H1 (cell line): ENCODE measurements around the gene SNAPIN. TPM values are rescaled to one million over a fixed set of nuclear protein-coding genes. Genes with fewer than 3 reads are reported as not detected.

Experiments
- CTCF ChIA-PET: fragments of 300-600 bp; sonication (Branson Sonifier 250); formaldehyde crosslinking; loops from one replicate; lab custom pipeline; 2021; ENCODE audit not compliant: partially characterized antibody; lab: Charles Lee
- POLR2A ChIA-PET: fragments of 300-600 bp; sonication (Branson Sonifier 250); formaldehyde crosslinking; loops from one replicate; lab custom pipeline; 2021; ENCODE audit warnings: inconsistent platforms; ENCODE audit not compliant: partially characterized antibody; lab: Charles Lee
- DNase-seq, 2 experiments: peaks; one replicate each; pipeline versions ENCODE4 v3.0.0 to v3.0.0-alpha.2; 2010 to 2022; ENCODE audit warnings: low spot score in 2 of 2, low read depth in 1 of 2, mixed read lengths in 1 of 2
- FAIRE-seq: peaks from 2 replicates; lab custom pipeline; 2011; peaks lifted over from hg19 to GRCh38; lab: Jason Lieb, UNC
- H2AFZ ChIP-seq: 2 replicates; pipeline ENCODE4 v1.8.1; 2012; ENCODE audit warnings: low read length, inconsistent platforms
- H2AK5ac ChIP-seq: 2 replicates; pipeline ENCODE4 v1.6.1; 2013; ENCODE audit warnings: low read depth, low read length
- H2BK120ac ChIP-seq: replicated peaks from 2 replicates; pipeline ENCODE3; 2013; ENCODE audit warnings: low read depth, low read length, inconsistent platforms
- H2BK12ac ChIP-seq: 2 replicates; pipeline ENCODE4 v1.6.1; 2013; ENCODE audit warnings: low read depth, low read length
- H2BK15ac ChIP-seq: 2 replicates; pipeline ENCODE4 v1.6.1; 2013; ENCODE audit warnings: low read length
- H2BK20ac ChIP-seq: 2 replicates; pipeline ENCODE4 v1.6.1; 2013; ENCODE audit warnings: low read length
- H2BK5ac ChIP-seq: 2 replicates; pipeline ENCODE4 v1.6.1; 2013; ENCODE audit warnings: low read depth, low read length
- H3K14ac ChIP-seq: 2 replicates; pipeline ENCODE4 v1.6.1; 2013; ENCODE audit warnings: inconsistent platforms; ENCODE audit not compliant: insufficient read length
- H3K18ac ChIP-seq: 2 replicates; pipeline ENCODE4 v1.6.1; 2013; ENCODE audit warnings: low read length; ENCODE audit errors: extremely low read depth
- H3K23ac ChIP-seq: 2 replicates; pipeline ENCODE4 v1.6.1; 2013; ENCODE audit warnings: inconsistent platforms; ENCODE audit not compliant: insufficient read length
- H3K23me2 ChIP-seq: 2 replicates; pipeline ENCODE4 v1.6.1; 2013; ENCODE audit warnings: low read depth, low read length
- H3K27ac ChIP-seq: 2 replicates; pipeline ENCODE4 v1.6.1; 2011; ENCODE audit warnings: low read depth, low read length, inconsistent platforms
- H3K27me3 ChIP-seq, 4 experiments: replicated peaks in 1 of 4; 1 replicate in 1 of 4; 2 replicates in 3 of 4; pipeline versions ENCODE4 v1.6.1 to v1.8.1; 2011 to 2013; ENCODE audit warnings: low read length in 3 of 4, mild to moderate bottlenecking in 3 of 4, inconsistent platforms in 2 of 4, mixed read lengths in 2 of 4, moderate library complexity in 1 of 4; ENCODE audit not compliant: control insufficient read depth in 3 of 4, insufficient read depth in 3 of 4; ENCODE audit errors: extremely low read depth in 1 of 4
- H3K36me3 ChIP-seq, 4 experiments: 2 replicates each; pipeline versions ENCODE4 v1.6.1 to v1.8.1; 2011 to 2013; ENCODE audit warnings: mild to moderate bottlenecking in 4 of 4, low read length in 3 of 4, moderate library complexity in 2 of 4, control low read depth in 1 of 4, inconsistent platforms in 1 of 4; ENCODE audit not compliant: insufficient read depth in 4 of 4, control insufficient read depth in 2 of 4
- H3K4ac ChIP-seq: replicated peaks from 2 replicates; pipeline ENCODE3; 2013; ENCODE audit warnings: low read length, low read depth, mixed read lengths, inconsistent platforms; ENCODE audit not compliant: insufficient read length
- H3K4me1 ChIP-seq, 4 experiments: replicated peaks in 1 of 4; 1 replicate in 1 of 4; 2 replicates in 3 of 4; pipeline versions ENCODE4 v1.6.1 to v1.8.1; 2011 to 2013; ENCODE audit warnings: low read length in 3 of 4, inconsistent platforms in 2 of 4, mixed read lengths in 1 of 4; ENCODE audit not compliant: insufficient read depth in 4 of 4, control insufficient read depth in 3 of 4
- H3K4me2 ChIP-seq, 2 experiments: 2 replicates each; pipeline versions ENCODE4 v1.6.1 to v1.8.1; 2011 to 2013; ENCODE audit warnings: low read depth in 2 of 2, low read length in 2 of 2, control low read depth in 1 of 2, inconsistent platforms in 1 of 2, mild to moderate bottlenecking in 1 of 2; ENCODE audit not compliant: insufficient read depth in 1 of 2
- H3K4me3 ChIP-seq, 4 experiments: fragments of 200-600, 300-600 bp in 1 of 4; sonication (generic), shearing (Covaris generic), sonication (Bioruptor Twin) in 1 of 4; 2 replicates each; pipeline versions ENCODE4 v1.5.1 to v1.8.1; 2011 to 2016; ENCODE audit warnings: low read length in 4 of 4, low read depth in 3 of 4, control low read depth in 2 of 4, inconsistent platforms in 2 of 4, mild to moderate bottlenecking in 2 of 4, mixed read lengths in 1 of 4, moderate library complexity in 1 of 4; ENCODE audit not compliant: insufficient read depth in 2 of 4; ENCODE audit errors: extremely low read depth in 1 of 4
- H3K56ac ChIP-seq: replicated peaks from 2 replicates; pipeline ENCODE3; 2013; ENCODE audit warnings: low read depth, mild to moderate bottlenecking, mixed read lengths, low read length, inconsistent platforms; ENCODE audit not compliant: insufficient read length
- H3K79me1 ChIP-seq: 2 replicates; pipeline ENCODE4 v1.6.1; 2013; ENCODE audit warnings: low read depth, low read length, control low read depth
- H3K79me2 ChIP-seq, 2 experiments: 2 replicates each; pipeline versions ENCODE4 v1.6.1 to v1.8.1; 2012 to 2013; ENCODE audit warnings: low read length in 2 of 2, mild to moderate bottlenecking in 2 of 2, inconsistent platforms in 1 of 2; ENCODE audit not compliant: insufficient read depth in 2 of 2, control insufficient read depth in 1 of 2
- H3K9ac ChIP-seq, 4 experiments: replicated peaks in 1 of 4; 1 replicate in 1 of 4; 2 replicates in 3 of 4; pipeline versions ENCODE4 v1.6.1 to v1.8.1; 2011 to 2013; ENCODE audit warnings: low read depth in 3 of 4, low read length in 3 of 4, control low read depth in 2 of 4, mild to moderate bottlenecking in 2 of 4, moderate library complexity in 2 of 4, inconsistent platforms in 1 of 4; ENCODE audit errors: extremely low read depth in 1 of 4
- H3K9me3 ChIP-seq, 2 experiments: 2 replicates each; pipeline versions ENCODE4 v1.6.1 to v1.8.1; 2012 to 2013; ENCODE audit warnings: mild to moderate bottlenecking in 2 of 2, moderate library complexity in 2 of 2, control low read depth in 1 of 2, inconsistent platforms in 1 of 2, low read depth in 1 of 2, low read length in 1 of 2, mixed read lengths in 1 of 2; ENCODE audit not compliant: insufficient read depth in 2 of 2
- H4K20me1 ChIP-seq, 2 experiments: replicated peaks in 1 of 2; 2 replicates each; pipeline versions ENCODE3 to v1.8.1; 2011 to 2013; ENCODE audit warnings: inconsistent platforms in 2 of 2, low read length in 2 of 2, mild to moderate bottlenecking in 1 of 2; ENCODE audit not compliant: insufficient read depth in 2 of 2, control insufficient read depth in 1 of 2
- H4K5ac ChIP-seq: 2 replicates; pipeline ENCODE4 v1.6.1; 2013; ENCODE audit warnings: low read length, low read depth, mixed read lengths, inconsistent platforms; ENCODE audit not compliant: insufficient read length
- H4K8ac ChIP-seq: 2 replicates; pipeline ENCODE4 v1.8.0; 2013; ENCODE audit warnings: mild to moderate bottlenecking, moderate library complexity, low read length, inconsistent platforms; ENCODE audit not compliant: insufficient read depth; ENCODE audit errors: extremely low read depth
- H4K91ac ChIP-seq: replicated peaks from 2 replicates; pipeline ENCODE3; 2013; ENCODE audit warnings: low read length, mixed read lengths, inconsistent platforms; ENCODE audit not compliant: insufficient read length
- CHD2 ChIP-seq: IDR thresholded peaks from 2 replicates; pipeline ENCODE4 v1.6.1; 2012; ENCODE audit warnings: low read length, improper control_type of control experiment
- KDM5A ChIP-seq: fragments of 200-600 bp; IDR thresholded peaks from 2 replicates; pipeline ENCODE4 v1.7.1; 2012; ENCODE audit warnings: mild to moderate bottlenecking, low read length, inconsistent platforms, mixed read lengths
- POLR2A ChIP-seq, 2 experiments: IDR thresholded peaks; 1 replicate in 1 of 2; 2 replicates in 1 of 2; pipeline ENCODE4 v1.6.1; 2011; ENCODE audit warnings: low read depth in 2 of 2, low read length in 2 of 2, mild to moderate bottlenecking in 2 of 2; ENCODE audit errors: control extremely low read depth in 1 of 2
- POLR2AphosphoS5 ChIP-seq: IDR thresholded peaks from 2 replicates; pipeline ENCODE4 v1.6.1; 2011; ENCODE audit warnings: low read depth, low read length
- WGBS, 2 experiments: shearing (Covaris generic) in 1 of 2; methylation state at CpG; one replicate each; pipeline versions ENCODE4 v1.1.6 to v1.1.7; 2013 to 2015; ENCODE audit warnings: low lambda C conversion rate in 2 of 2, mixed read lengths in 2 of 2, inconsistent platforms in 1 of 2, low coverage in 1 of 2, missing lambda C conversion rate in 1 of 2; ENCODE audit not compliant: insufficient replicate concordance in 2 of 2, insufficient coverage in 1 of 2, insufficient read length in 1 of 2; ENCODE audit errors: extremely low coverage in 1 of 2, missing lambda C conversion rate in 1 of 2; 5-methylcytosine and 5-hydroxymethylcytosine counted together
- polyA plus RNA-seq, 7 experiments: library from polyadenylated mRNA; depleted of rRNA in 3 of 7; stranded (reverse) in 5 of 7; unstranded in 2 of 7; fragments of >200 nt in 5 of 7; fragments of 200-250 nt in 2 of 7; gene quantifications; 1 replicate in 5 of 7; 2 replicates in 1 of 7; 4 replicates in 1 of 7; pipeline versions ENCODE4 v1.2.1 to v1.2.3, GENCODE V29; 2011 to 2013; ENCODE audit warnings: missing spikeins in 2 of 7, mixed read lengths in 2 of 7
- total RNA-seq: library from RNA; stranded (reverse); fragmentation: NEBNext Ultra II Directional; extraction: Animal tissue kit (Norgen Biotek cat#: 25700); gene quantifications from 2 replicates; pipeline ENCODE4 v1.2.1, GENCODE V29; 2021

The SNAPIN gene
- total and polyA plus RNA-seq, 2 of the 8 experiments (the other 6 are each of a cell fraction or from before 2014, with no cell fraction given), result 25.7 to 31.1 TPM

GRCh38 chr1:153661111-153661708 is 2.7 kb downstream of the SNAPIN start:
- no peaks in the 10 kb centered on the region for H3K23me2 ChIP-seq
- no peak overlapping the region for H4K5ac ChIP-seq
- no peaks in the 10 kb centered on the region for H3K9me3 ChIP-seq
- H2BK12ac ChIP-seq, result no peak overlapping the region
- H3K56ac ChIP-seq, result no peak overlapping the region
- peaks cover 0 to 11% of the 10 kb centered on the region in 2 experiments; a peak in 2 of 4 replicates for H3K79me2 ChIP-seq
- no peak overlapping the region for H3K4me2 ChIP-seq
- H2BK5ac ChIP-seq, result no peak overlapping the region
- no peak overlapping the region for H2BK120ac ChIP-seq
- no peak overlapping the region for H2AK5ac ChIP-seq
- H3K4me3 ChIP-seq, result no peak overlapping the region
- H3K36me3 ChIP-seq, result peaks cover 42 to 58% (median 53%) of the 10 kb centered on the region in 4 experiments
- DNase-seq, result no peak
- H3K23ac ChIP-seq, result no peak overlapping the region
- H2AFZ ChIP-seq, result no peak overlapping the region
- no peak overlapping the region; a peak in 1 of 7 replicates for H3K9ac ChIP-seq
- H4K8ac ChIP-seq, result no peak overlapping the region
- H3K4me1 ChIP-seq, result peaks cover 0 to 4% (median 2%) of the 10 kb centered on the region in 4 experiments; a peak in 2 of 7 replicates
- no peak for FAIRE-seq
- no peak overlapping the region for H3K18ac ChIP-seq
- H4K91ac ChIP-seq, result no peak overlapping the region
- ChIA-PET CTCF (interaction anchor here (0.6 to 1.4 kb wide), 4 partner anchors 15 to 308 kb away, joined by 3 read pairs; no protein-coding TSS in a partner anchor), POLR2A (interaction anchor here (0.6 to 19.8 kb wide), 15 partner anchors 9 to 568 kb away, joined by 3 to 343 read pairs (median 4); partner anchors contain the start of genes CHTOP, CREB3L4, ILF2 and NPR1)
- peaks cover 0 to 8% of the 10 kb centered on the region in 2 experiments for H4K20me1 ChIP-seq
- no peaks in the 10 kb centered on the region for H3K27me3 ChIP-seq
- no peak overlapping the region for H3K14ac ChIP-seq
- H3K4ac ChIP-seq, result no peak overlapping the region
- 80% methylated on average over 9 of the region's 9 CpGs; no CpG with 5 or more reads in 1 of the 2 experiments for WGBS, 2 experiments
- TF ChIP-seq POLR2AphosphoS5 (peak; percentile 62), POLR2A (IDR thresholded peaks at IDR 0.05; ENCODE audit: control extremely low read depth in 1 of 2, low read depth in 2 of 2, low read length in 2 of 2) (peak; percentile 73 to 84), CHD2 (peak; percentile 46; the same call in 1 of the 2 replicates), KDM5A (no peak)
- H2BK15ac ChIP-seq, result no peak overlapping the region
- H2BK20ac ChIP-seq, result no peak overlapping the region
- H3K27ac ChIP-seq, result 0 out of 2 replicates have a peak overlapping the region, but pooled peaks have one; percentile 18
- peaks cover 5% of the 10 kb centered on the region; the same call in 1 of the 2 replicates for H3K79me1 ChIP-seq
